ENCODE data around the gene TMEM178B. TPM values are rescaled to one million over a fixed set of nuclear protein-coding genes. Genes with fewer than 3 reads are reported as not detected.

Gene TMEM178B
- polyA plus RNA-seq, 1 donor from 2014 or later: 40.7 TPM

DNA sequence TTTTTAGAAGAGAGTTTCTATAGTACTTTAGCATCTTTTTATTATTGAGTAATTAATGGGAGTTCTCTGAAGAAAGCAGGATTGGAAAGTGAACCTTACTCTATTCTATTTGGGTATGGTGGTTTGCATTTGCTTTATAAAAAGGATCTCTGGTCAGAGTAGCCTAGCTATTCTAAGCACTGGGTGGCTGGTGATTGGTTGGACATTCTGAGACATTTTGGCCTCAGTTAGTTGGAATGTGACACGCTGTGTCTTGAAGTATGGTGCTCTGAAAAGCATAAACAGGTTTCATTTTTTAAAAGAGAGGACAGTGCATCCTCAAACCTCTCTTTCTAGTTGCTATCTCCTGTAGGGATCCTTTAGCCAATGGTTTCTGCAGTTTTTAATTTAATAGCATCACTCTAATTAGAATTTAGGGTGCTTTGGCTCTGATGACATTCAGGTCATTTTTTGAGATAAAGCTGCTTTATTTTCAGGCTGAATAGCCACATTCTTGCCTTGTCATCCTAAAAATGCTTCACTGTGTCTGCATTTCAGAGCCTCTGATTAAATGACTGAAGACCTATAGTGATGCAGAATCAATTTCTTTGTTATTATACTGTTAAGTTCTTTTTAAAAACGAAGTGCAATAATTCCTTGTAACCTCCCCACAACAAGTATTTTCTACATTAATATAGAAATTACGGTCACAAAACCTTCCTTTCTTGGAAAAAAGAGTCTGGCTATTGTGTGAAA, 20.6 kb downstream of the TMEM178B start:
- no peak overlapping the region for H3K4me2 ChIP-seq (ENCODE audit: low read length)
- H3K9me2 ChIP-seq (ENCODE audit: insufficient read depth, low read length): no peaks in the 10 kb centered on the region
- no peak overlapping the region for H3K27ac ChIP-seq (ENCODE audit: low read length)
- no peaks in the 10 kb centered on the region for H4K20me1 ChIP-seq (ENCODE audit: insufficient read depth)
- H3K27me3 ChIP-seq (ENCODE audit: insufficient read depth, low read depth, low read length): no peaks in the 10 kb centered on the region
- H3K36me3 ChIP-seq (ENCODE audit: insufficient read depth, low read length): no peaks in the 10 kb centered on the region
- no peak overlapping the region for H3K9ac ChIP-seq (ENCODE audit: low read length)
- no peak overlapping the region for H3K4me3 ChIP-seq (ENCODE audit: low read length)
- no peaks in the 10 kb centered on the region for H3K9me3 ChIP-seq (ENCODE audit: low read length)
- no peaks in the 10 kb centered on the region for H3F3A ChIP-seq (ENCODE audit: insufficient read depth, low read length, poor library complexity, severe bottlenecking)
- TF ChIP-seq SMC3 (conservative IDR thresholded peaks at IDR 0.05; ENCODE audit: poor library complexity) (no peak), REST (IDR thresholded peaks at IDR 0.05; ENCODE audit: borderline replicate concordance) (no peak), EP300 (conservative IDR thresholded peaks at IDR 0.05; ENCODE audit: poor library complexity, severe bottlenecking) (no peak), POLR2AphosphoS5 (IDR thresholded peaks at IDR 0.05) (no peak), EZH2 (IDR thresholded peaks at IDR 0.05; ENCODE audit: borderline replicate concordance, insufficient read depth, low read length, poor library complexity, severe bottlenecking) (no peak), CTCF (IDR thresholded peaks at IDR 0.05; ENCODE audit: poor library complexity, severe bottlenecking) (no peak), MXI1 (conservative IDR thresholded peaks at IDR 0.05; ENCODE audit: poor library complexity, severe bottlenecking) (no peak), TAF1 (IDR thresholded peaks at IDR 0.05; ENCODE audit: low read depth) (no peak), RAD21 (conservative IDR thresholded peaks at IDR 0.05) (no peak)
- no peak overlapping the region for H2AFZ ChIP-seq (ENCODE audit: low read depth, low read length)
- peaks cover 75% of the 10 kb centered on the region for H3K79me2 ChIP-seq (replicated peaks; ENCODE audit: insufficient read depth, low read length)

DNA sequence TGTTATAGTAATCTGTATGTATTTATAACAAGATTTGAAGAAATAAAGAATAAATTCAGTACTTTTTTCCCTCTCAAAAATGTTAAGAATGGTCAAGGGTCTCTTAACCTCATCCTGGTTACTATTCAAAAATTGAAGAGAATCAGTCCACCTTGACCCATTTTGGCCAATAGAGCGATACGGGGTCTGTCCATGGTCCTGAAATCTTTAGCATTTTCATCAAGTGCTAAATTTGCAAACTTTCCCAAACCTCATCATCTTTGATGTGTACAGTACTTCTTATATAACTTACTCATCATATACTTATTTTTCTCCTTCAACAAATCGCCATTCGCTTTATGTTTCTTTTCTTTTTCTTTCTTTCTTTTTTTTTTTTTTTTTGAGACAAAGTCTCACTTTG, 23.6 kb downstream of the TMEM178B start:
- Histone ChIP-seq H3K79me2 (replicated peaks; ENCODE audit: insufficient read depth, low read length) (peaks cover 67% of the 10 kb centered on the region), H2AFZ (ENCODE audit: low read depth, low read length) (no peak overlapping the region), H4K20me1 (ENCODE audit: insufficient read depth) (no peaks in the 10 kb centered on the region), H3K9me3 (ENCODE audit: low read length) (no peaks in the 10 kb centered on the region), H3F3A (ENCODE audit: insufficient read depth, low read length, poor library complexity, severe bottlenecking) (no peaks in the 10 kb centered on the region), H3K9me2 (ENCODE audit: insufficient read depth, low read length) (no peaks in the 10 kb centered on the region), H3K4me2 (ENCODE audit: low read length) (no peak overlapping the region), H3K27ac (ENCODE audit: low read length) (no peak overlapping the region), H3K36me3 (ENCODE audit: insufficient read depth, low read length) (no peaks in the 10 kb centered on the region), H3K4me3 (ENCODE audit: low read length) (no peak overlapping the region), H3K27me3 (ENCODE audit: insufficient read depth, low read depth, low read length) (no peaks in the 10 kb centered on the region), H3K9ac (ENCODE audit: low read length) (no peak overlapping the region)
- no peak for TF ChIP-seq SMC3 (conservative IDR thresholded peaks at IDR 0.05; ENCODE audit: poor library complexity)
- no peak for TF ChIP-seq CTCF (IDR thresholded peaks at IDR 0.05; ENCODE audit: poor library complexity, severe bottlenecking)
- TF ChIP-seq EZH2 (IDR thresholded peaks at IDR 0.05; ENCODE audit: borderline replicate concordance, insufficient read depth, low read length, poor library complexity, severe bottlenecking): no peak
- TF ChIP-seq MXI1 (conservative IDR thresholded peaks at IDR 0.05; ENCODE audit: poor library complexity, severe bottlenecking): no peak
- no peak for TF ChIP-seq POLR2AphosphoS5 (IDR thresholded peaks at IDR 0.05)
- no peak for TF ChIP-seq RAD21 (conservative IDR thresholded peaks at IDR 0.05)
- no peak for TF ChIP-seq EP300 (conservative IDR thresholded peaks at IDR 0.05; ENCODE audit: poor library complexity, severe bottlenecking)
- TF ChIP-seq TAF1 (IDR thresholded peaks at IDR 0.05; ENCODE audit: low read depth): no peak
- TF ChIP-seq REST (IDR thresholded peaks at IDR 0.05; ENCODE audit: borderline replicate concordance): no peak

Data from neural cell (in vitro differentiated cells).